NCI-H146 treated with DMSO at 0.1 percent for 48 hours (cell line): ENCODE data around the gene ASIC3.
"Not testable (repeated sequence)": the region's sequence is repeated elsewhere in the genome, so short reads cannot be mapped to it uniquely, and the experiment has no call there.

Source experiments
- DNase-seq: peaks from one replicate; lab custom pipeline; 2025; ENCODE audit not compliant: unreplicated experiment; lab: John Stamatoyannopoulos, UW

Gene ASIC3

DNA sequence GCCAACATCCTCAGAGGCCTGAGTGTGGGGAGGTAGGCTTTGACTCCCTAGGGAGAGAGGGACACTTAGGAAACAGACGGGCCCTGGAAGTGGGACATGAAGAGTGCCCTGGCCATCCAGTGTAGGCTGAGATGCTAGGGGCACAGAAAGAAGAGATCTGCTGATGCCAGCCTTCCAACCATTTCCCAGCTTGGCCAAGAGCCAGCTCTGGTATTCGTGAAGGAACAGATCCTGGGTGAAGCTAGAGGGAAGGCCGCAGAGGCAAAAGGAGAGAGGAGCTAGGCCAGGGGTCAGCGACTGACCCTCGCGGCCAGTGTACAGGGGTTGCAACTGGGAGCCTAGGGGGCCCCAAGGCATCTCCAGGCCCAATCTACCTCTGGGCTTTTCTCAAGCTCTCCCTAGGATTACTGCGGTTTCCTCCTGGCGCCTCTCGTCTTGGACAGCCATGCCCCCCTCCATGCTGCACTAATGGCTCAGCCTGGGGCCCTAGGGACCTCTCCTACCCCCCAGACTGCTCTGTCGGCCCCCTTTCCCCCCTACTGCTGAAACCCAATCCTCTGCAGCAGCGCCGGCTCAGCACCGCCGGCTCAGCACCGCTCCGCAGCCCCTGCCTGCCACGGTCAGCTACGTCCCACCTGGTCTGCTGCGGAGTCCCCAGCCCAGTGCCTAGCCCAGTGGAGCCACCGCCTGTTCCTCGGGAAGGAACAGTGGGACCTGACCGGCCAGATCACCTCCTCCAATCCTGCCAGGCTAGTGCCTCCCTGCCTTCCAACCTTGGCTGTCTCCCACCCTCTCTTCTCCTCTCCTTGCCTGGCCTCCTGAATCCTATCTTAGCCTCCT, at the start of gene ASIC3:
Gene ASIC3, plus strand, starts transcription at position 556 of the 840 bp plus-strand sequence. CDS start 355 bp downstream, outside the sequence.
- DNase-seq = no peak

DNA sequence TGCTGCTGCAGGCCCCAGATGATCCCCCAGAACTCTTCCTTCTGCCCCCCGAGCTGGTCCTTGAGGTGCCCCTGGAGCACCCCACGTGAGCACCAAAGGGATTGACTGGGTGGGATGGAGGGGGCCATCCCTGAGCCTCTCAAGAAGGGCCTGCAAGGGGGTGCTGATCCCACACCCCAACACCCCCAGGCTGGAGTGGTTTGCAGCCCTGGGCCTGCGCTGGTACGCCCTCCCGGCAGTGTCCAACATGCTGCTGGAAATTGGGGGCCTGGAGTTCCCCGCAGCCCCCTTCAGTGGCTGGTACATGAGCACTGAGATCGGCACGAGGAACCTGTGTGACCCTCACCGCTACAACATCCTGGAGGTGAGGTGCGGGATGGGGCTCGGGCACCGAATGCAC, 49.3 kb upstream of the ASIC3 start:
- no peak for DNase-seq

DNA sequence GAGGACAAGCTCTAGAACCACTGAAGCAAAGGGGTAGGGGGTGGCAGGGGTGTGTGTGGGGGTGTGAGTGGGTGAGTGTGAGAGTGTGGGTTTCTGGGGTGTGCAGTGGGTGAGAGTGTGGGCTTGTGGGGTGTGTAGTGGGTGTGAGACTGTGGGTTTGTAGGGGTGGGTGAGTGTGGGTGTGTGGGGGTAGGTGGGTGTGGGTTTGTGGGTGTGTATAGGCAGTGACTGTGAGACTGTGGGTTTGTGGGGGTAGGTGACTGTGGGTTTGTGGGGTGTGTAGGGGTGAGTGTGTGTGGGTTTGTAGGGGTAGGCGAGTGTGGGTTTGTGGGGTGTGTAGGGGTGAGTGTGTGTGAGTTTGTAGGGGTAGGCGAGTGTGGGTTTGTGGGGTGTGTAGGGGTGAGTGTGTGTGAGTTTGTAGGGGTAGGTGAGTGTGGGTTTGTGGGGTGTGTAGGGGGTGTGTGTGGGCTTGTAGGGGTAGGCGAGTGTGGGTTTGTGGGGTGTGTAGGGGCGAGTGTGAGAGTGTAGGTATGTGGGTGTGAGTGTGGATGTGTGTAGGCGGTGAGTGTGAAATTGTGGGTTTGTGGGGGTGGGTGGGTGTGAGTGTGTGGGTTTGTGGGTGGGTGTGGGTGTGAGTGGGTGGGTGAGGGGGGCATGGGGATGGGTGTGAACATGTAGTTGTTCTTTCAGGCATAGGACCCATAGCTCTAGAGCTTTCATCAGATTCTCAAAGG, 48.7 kb upstream of the ASIC3 start:
- no peak for DNase-seq

DNA sequence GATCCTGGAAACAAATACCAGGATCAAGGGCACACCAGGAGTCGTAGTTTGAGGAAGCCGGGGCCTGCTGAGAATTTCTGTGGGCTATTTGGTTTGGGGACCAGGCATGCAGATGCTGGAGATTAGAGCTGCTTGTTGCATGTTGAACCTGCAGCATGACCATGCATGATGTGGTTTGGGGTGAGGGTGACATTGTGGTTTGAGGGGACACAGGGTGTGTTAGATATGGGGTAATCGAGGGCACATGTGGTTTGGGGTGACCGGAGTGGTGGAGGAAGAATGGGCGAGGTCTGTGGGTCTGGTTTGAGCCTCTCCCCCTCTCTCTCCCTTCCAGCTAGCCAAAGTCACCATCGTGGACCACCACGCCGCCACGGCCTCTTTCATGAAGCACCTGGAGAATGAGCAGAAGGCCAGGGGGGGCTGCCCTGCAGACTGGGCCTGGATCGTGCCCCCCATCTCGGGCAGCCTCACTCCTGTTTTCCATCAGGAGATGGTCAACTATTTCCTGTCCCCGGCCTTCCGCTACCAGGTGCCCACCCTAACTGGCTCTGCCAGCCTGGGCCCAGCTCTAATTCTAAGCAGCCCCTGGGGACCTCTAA, 47.3 kb upstream of the ASIC3 start:
- no peak for DNase-seq

DNA sequence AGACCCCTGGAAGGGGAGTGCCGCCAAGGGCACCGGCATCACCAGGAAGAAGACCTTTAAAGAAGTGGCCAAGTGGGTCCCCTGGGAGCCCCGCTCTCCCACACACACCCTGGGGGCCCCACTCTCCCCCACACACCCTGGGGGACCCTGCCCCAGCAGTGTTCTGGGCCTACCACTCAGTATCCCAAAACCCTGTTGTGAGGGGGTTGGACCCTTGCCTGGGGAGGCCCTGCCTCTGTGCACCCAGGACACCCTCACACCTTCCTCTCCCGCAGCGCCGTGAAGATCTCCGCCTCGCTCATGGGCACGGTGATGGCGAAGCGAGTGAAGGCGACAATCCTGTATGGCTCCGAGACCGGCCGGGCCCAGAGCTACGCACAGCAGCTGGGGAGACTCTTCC, 46.8 kb upstream of the ASIC3 start:
- DNase-seq = no peak

DNA sequence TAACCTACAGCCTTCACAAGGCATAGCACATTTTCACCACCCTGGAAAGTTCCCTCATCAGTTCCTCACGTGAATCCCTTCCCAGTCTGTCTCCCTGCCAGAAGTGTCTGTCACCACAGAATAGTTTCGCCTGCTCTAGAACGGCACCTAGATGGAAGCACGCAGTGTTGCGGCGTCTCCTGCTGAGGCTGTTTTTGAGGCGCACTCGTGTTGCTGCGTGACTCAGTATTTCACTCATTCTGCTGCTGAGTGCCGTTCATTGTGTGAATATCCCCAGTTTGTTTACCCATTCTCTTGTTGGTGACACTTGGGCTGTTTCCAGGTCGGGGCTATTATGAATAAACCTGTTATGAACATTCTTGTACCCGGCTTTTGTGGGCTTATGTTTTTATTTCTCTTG, 44.8 kb upstream of the ASIC3 start:
- no peak for DNase-seq

DNA sequence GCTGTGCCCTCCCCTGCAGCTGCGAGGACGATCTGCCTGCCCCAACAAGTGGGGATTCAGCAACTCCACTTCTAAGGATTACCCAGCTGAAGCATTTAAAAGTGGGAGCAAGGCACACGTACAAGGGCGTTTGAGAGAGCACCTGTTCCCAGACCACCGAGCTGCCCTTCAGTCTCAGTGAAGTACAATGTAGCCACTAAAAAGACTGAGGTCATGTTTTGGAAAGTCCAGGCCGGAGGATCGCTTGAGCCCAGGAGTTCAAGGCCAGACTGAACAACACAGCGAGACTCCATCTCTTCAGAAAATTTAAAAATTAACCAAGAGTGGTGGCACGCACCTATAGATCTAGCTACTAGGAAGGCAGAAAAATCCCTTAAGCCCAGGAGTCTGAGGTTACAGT, 42.8 kb upstream of the ASIC3 start:
- DNase-seq = no peak

DNA sequence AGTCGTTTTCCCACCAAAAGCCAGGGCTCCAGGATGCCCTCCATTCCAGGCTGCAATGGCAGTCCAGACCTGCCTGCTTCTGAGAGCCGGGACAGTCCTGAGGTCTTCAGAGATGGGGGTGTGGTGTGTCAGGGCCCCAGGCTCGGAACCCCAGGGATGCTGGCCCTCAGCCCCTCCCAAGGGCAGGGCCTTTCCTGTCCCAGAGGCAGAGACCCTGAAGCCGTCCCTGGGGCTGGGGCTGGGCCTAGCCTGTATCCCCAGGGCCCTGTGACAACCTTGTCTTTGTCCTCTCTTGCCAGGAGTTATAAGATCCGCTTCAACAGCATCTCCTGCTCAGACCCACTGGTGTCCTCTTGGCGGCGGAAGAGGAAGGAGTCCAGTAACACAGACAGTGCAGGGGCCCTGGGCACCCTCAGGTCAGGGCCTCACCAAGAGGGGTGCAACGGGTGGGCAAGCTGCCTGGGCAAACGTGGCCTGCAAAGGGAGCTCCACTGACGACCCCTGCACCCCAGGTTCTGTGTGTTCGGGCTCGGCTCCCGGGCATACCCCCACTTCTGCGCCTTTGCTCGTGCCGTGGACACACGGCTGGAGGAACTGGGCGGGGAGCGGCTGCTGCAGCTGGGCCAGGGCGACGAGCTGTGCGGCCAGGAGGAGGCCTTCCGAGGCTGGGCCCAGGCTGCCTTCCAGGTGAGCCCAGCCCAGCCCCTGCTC, 41.6 kb upstream of the ASIC3 start:
- no peak for DNase-seq

DNA sequence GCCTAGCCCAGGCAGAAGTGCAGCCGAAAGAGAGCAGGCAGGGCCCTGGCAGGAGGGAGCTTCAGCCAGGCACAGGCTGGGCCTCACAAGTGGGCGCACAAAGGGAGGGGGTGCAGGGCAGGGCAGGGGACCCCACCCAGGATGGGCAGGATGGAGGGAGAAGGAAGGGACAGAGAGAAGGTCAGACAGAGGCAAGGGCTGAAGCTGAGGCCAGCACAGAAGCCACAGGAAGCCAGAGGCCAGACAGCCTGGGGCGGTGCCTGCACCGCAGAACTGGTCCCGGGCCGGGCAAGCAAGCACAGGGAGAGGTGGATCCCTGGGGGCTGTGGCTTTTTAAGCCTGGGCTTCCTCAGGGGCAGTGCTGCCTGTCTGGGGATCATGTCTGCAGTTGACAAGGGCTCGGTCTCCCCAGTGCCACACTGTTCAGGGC, 40.8 kb upstream of the ASIC3 start:
- no peak for DNase-seq

DNA sequence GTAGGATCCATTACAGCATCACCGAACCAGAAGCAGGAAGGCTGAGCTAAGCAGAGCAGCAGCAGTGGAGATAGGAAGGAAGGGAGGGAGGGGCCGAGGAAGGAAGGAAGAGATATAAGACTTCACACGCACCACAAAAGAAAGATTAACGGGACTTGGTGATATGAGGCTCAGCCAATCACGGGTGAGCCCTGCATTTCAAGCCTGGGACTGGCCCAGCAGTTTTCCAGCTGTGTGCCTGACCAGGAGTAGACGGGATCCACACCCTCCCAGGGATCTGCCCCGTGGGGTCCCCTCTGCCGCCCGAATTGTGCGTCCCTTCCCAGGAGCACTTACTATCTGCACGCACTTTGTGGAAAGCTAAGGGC, 40.2 kb upstream of the ASIC3 start:
- DNase-seq = no peak

DNA sequence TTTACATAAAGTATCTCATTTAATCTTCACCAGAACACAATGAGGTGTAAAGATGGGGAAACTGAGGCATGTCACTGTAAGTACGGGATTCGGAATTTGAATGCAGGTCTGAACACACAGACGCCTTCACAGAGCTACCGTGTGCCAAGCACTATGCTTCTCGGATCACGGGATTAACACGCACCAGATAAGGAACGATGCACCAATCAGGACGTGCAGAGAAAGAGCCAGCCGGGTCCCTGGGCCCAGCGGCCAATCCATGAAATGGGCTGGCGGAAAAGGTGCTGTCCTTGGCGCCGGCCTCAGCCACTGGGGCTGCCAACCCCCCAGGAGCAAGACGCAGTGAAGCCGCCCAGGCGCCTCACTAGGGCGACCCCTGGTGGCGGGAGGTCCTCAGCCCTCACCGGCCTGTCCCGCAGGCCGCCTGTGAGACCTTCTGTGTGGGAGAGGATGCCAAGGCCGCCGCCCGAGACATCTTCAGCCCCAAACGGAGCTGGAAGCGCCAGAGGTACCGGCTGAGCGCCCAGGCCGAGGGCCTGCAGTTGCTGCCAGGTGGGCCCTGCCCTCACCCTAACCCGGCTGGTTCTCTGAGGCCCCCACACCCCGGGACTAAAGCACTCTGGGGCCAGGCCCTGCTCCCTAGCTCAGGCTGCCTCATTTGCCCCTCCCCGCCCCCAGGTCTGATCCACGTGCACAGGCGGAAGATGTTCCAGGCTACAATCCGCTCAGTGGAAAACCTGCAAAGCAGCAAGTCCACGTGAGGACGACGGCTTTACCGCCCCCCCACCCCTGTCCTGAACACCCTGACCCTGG, 39.6 kb upstream of the ASIC3 start:
- DNase-seq = no peak

DNA sequence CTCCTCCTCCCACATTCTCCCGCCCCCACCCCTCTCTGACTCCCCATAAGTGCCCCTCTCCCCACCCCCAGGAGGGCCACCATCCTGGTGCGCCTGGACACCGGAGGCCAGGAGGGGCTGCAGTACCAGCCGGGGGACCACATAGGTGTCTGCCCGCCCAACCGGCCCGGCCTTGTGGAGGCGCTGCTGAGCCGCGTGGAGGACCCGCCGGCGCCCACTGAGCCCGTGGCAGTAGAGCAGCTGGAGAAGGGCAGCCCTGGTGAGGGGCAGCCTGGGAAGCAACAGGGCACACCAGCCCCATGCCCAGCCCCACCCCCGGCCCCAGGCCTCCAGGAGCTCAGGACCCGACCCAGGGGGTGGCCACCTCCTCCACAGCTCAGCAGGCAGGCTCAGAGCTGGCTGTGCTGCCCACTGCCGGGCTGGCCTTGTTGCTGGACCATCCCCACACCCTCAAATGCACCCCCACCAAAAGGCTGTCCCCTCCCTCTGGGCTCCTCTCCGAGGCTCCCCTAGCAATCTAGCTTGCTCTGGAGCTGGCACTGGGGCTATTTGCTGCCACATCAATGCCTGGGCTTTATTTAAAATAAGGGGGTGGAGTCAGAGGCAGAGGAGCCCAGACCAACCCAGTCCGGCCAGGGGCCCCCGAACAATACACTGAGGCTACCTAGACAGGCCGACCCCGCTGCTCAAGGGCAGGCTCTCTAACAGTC, 38.8 kb upstream of the ASIC3 start:
- DNase-seq = no peak

DNA sequence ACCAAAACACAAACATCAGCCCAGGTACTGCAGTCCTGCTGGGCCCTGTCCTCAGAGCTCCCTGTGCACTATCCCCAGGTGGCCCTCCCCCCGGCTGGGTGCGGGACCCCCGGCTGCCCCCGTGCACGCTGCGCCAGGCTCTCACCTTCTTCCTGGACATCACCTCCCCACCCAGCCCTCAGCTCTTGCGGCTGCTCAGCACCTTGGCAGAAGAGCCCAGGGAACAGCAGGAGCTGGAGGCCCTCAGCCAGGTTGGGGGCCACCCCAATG, 38.4 kb upstream of the ASIC3 start:
- no peak for DNase-seq

DNA sequence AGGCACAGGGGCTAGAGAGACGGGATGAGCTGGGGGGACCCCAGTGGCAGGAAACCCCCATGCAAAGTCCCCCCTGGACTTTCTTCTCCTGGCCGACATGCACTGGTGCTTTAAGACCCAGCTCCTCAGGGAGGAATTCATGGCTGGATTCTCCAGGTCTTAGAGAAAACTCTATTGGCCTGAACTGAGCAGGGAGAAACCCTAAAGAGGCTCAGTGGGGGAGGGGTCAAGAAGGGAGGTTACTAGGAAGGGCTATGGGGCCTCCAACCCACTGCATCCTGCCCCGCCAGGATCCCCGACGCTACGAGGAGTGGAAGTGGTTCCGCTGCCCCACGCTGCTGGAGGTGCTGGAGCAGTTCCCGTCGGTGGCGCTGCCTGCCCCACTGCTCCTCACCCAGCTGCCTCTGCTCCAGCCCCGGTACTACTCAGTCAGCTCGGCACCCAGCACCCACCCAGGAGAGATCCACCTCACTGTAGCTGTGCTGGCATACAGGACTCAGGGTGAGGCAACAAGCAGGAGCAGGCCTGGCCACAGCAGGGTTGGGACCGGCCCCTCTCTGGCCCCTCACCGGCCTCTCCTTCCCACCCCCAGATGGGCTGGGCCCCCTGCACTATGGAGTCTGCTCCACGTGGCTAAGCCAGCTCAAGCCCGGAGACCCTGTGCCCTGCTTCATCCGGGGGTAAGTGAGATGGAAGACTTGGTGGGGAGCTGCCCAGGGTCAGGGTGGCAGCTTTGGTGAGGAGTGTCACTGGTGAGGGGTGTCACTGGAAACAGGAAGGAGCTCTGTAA, 37.8 kb upstream of the ASIC3 start:
- no peak for DNase-seq

DNA sequence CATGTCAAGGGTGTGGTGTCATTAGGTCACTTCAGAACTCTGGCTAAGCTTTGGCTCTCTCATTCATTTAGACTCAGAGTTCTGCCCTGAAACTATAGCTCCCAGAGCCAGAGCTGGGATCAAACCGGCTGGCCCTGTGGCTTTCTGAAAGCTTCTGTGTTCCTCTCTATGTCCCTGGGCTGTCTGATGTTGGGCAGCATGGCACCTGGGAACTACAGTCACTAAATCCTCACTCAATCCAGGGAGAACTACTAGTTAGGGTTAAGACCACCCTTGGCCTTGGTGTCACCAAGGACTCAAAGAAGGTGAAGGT, 37.3 kb upstream of the ASIC3 start:
- DNase-seq = no peak

DNA sequence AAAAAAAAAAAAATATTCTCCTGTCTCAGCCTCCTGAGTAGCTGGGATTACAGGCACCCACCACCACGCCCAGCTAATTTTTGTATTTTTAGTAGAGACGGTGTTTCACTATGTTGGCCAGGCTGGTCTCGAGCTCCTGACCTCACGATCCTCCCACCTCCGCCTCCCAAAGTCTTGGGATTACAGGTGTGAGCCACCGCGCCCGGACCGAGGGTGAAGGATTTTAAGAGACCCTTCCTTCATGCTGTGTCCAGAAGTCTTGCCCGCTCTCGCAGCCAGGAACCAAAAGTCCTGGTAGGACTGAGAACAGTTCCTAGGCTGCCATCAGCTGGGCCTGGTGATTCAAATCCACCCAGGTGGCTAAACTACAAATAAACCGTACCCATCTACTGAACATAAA, 36.7 kb upstream of the ASIC3 start:
- DNase-seq = not testable (repeated sequence)

DNA sequence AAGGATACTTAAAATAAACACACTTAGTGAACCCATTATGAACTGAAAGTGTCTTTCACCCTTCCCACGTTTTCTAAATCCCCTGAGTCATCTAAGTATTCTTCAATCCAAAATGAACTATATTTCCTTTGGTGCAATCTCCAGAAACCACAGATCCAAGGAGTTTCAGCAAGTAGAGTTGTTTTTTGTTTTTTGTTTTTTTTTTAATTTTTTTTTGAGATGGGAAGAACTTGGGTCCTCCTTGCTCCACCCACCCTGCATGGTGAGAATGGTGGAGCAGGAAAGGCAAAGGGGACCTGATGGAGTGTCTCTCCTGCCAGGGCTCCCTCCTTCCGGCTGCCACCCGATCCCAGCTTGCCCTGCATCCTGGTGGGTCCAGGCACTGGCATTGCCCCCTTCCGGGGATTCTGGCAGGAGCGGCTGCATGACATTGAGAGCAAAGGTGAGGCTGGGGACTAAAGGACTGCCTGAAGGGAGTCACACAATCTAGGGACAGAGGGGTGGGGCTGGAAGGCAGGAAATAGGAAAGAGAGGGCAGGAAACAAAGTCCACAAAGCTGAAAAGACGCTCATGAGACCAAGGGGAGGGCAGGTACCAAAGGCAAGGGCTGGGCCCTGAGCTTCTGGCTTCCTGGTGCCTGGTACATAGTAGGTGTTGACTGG, 36.2 kb upstream of the ASIC3 start:
- DNase-seq = no peak

DNA sequence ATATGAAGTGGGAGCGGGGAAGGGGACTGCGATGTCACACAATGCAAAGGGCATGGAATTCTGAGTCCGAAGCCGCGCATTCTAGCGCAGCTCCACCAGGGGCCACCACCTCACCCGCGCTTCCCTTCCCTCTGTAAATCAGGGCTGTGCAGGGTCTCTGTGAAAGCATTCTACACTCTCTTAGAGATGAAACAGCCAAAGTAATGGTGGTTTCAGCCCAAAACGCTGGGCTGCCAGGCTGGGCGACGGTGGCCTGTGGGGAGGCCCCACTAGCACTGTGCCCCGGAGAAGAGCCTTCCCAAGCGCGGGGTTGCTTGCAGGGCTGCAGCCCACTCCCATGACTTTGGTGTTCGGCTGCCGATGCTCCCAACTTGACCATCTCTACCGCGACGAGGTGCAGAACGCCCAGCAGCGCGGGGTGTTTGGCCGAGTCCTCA, 35.4 kb upstream of the ASIC3 start:
- no peak for DNase-seq

DNA sequence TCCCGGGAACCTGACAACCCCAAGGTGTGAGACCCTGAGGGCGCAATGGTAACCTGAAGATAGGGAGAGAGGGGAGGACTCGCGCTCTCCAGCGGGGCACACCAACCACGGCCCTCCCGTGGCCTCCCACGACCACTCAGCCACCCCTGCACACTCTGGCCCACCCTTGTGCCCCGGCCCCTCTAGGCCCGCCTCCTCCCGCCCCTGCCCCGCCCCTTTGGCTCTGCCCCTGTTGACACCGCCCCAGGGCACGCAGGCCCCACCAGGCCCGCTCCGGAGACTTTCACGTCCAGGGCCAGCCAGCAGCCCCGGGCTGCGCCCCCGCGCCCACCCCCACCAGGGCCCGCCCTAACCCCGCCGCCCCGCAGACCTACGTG, 35.0 kb upstream of the ASIC3 start:
- no peak for DNase-seq
